Activated CD4-positive, CD25-positive, alpha-beta regulatory T cell (primary cell): ENCODE data around the gene FXYD3.
"Not testable (repeated sequence)": the region's sequence is repeated elsewhere in the genome, so short reads cannot be mapped to it uniquely, and the experiment has no call there.

Experiments
- DNase-seq, 4 experiments: peaks; one replicate each; lab custom pipeline; 2025; lab: John Stamatoyannopoulos, UW

FXYD3 gene

DNA sequence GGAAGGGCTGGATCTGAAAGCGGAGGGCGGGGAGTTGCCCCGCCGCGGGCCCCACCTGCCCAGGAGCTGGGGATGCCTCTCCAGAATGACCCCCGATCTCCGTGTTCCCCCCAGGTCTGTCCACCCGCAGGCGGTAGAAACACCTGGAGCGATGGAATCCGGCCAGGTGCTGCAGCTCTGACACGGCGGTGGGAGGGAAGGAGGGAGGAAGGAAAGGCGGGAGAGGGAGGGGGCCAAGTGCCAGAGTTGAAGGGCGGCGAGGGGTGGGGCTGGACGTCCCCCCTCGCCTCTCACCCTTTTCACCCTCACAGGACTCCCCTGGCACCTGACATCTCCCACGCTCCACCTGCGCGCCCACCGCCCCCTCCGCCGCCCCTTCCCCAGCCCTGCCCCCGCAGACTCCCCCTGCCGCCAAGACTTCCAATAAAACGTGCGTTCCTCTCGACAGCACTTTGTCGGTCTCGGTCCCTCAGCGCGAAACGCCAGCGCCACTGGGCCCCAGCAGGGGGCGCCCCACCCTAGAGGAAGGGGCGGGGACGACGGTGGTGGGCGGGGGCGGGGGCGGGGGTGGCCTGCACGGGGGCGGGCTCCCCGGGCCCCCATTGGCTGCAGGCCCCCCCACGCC, 27.1 kb downstream of the FXYD3 start:
- peak; percentile 63 to 65 (median 64) for DNase-seq

DNA sequence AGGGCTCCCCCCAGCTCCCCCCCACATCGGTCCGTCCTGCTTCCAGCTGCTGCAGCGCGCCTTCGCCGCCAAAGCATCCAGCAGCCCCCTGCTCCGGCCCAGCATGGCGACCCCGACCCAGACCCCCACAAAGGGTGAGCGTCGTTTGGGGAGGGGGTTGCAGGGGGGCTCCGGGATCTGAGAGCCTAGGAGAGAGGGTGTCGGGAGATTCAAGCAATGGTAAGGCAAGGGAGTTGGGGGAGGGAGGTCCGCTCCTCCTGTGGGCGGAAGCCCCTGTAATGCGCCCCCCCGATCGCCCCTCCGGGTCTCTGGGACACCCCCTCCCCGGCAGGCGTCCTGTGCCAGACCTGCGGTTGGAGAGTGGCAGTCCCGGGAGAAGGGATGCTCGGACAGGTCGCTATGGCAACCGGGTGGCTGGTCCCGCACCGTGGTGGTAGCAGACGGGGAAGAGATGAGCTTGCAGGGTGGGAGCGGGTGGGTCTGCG, 27.6 kb downstream of the FXYD3 start, which contains the start of gene FXYD7:
Gene FXYD7 (plus strand): TSS at position 25 of the 485 bp plus-strand sequence. CDS start 79 bp downstream, at position 104.
- DNase-seq, result no peak

- no peak for DNase-seq
Observed at GRCh38 chr19:35143818-35144217, 28.2 kb downstream of the FXYD3 start.

GRCh38 chr19:35144259-35144599, 28.6 kb downstream of the FXYD3 start:
- DNase-seq, result no peak

DNA sequence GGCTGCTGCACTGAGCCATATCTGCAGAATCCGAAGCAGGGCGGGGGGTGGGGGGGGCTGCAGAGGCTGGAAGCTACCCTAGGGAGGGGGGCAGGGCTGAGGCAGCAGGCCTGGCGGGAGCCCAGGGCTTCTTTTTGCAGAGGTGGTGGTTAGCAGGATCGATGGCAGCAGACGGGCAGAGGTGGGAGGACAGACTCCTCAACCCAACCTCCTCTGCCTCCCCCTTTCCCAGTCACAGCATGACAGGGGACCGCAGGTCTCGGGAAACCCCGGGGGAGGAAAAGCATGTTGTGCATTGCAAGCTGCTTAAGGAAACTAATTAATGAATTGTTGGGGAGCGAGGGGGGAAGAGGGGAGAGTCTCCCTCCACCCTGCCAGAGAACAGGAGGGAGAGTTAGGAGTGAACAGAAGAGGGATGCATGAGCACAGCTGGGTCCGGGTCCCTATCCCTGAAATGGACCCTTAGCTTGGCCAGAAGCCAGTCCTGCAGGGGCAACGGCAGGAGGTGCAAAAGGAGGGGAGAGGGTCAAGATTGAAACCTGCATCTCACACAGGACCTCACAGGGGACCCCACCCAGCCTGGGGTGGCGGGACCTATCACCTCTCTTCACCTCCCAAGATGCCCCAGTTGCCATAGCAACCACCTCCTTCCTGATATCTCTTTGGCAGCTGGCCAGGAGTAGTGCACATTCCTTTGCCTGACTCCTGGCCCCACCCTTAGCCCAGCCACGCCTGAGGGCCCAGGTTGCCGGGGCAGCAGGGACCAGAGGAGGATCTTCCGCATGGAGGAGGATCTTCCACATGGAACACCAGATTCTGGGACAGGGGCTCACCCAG, 29.2 kb downstream of the FXYD3 start:
- no peak for DNase-seq

DNA sequence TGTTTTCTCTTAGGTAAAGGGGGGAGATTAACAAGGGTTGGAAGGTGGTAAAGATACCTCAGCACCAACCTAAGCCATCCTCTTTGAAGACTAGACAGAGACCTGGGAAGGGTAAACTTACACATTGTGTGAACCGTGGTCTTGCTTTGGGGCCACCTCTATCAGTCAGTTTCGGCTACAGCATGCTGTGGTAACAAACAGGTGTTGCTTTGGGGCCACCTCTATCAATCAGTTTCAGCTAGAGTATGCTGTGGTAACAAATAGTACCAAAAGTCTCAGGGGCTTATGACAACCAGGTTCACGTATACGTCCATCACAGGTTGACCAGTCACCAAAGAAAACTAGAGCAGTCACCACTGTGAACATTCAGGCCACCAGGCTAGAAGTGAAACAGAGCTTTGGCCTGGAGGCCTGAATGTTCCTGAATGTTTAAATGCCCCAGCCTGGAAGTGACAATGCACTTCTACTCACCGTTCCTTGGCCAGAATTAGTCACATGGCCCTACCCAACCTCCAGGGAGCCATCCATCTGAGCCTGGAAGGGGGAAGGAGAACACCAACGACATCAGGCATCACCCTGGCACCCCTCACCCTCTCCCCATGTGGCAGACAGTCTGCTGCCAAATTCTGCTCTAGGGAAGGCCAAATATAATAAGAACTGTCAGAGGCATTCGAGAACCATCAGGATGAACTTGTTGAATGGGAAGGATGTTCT, 31.3 kb downstream of the FXYD3 start:
- no peak for DNase-seq

DNA sequence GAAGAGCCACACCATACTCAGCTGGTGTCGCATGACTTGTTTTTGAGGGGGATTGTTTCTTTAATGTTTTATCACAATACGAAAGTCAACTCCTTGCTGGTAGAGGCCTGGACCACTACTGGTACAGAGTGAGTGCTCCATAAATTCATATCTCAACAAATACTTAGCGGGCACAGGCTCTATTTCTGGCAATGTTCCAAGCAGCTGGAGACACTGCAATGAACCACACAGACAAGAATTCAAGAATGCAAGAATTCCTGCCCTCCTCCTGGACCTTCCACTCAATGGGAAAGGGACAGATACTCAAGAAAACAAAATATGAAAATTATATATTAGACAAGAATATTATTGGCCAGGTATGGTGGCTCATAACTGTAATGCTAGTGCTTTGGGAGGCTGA, 33.8 kb downstream of the FXYD3 start:
- no peak for DNase-seq

DNA sequence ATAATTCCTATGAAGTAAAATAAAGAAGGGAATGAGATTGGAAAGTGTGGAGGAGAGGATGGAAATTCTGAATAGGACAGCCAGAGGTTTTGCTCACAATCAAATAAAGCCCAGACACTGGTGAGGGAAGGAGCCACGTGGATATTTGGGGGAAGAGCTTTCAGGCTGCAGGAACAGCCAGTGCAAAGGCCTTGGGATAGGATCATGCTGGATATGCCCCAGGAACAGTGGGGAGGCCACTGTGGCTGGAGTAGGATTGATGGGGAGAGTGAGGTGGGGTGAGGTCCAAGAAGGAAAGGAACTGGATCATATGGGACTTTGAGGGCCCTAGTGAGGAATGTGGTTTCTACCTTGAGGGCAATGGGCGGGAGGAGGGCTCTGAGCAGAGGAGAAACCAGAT, 34.8 kb downstream of the FXYD3 start:
- DNase-seq, result no peak

GRCh38 chr19:35151273-35152065, 35.8 kb downstream of the FXYD3 start:
- no peak for DNase-seq

DNA sequence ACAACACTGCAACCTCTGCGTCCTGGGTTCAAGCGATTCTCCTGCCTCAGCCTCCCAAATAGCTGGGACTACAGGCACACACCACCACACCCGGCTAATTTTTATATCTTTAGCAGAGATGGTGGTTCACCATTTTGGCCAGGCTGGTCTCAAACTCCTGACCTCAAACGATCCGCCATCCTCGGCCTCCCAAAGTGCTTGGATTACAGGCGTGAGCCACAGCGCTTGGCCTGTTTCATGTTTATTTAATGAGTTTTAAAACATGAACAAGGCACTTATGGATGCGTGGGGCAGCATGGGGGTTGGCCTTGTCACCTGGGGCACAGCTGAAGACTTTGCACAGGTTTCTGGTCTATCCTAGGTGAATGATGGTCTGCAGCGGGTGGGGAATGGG, 37.5 kb downstream of the FXYD3 start:
- DNase-seq, result not testable (repeated sequence)

GRCh38 chr19:35153701-35154524, 38.3 kb downstream of the FXYD3 start:
- DNase-seq, result peak; percentile 51 to 65 (median 63)

GRCh38 chr19:35154525-35155406, 39.1 kb downstream of the FXYD3 start, which contains the start of gene FXYD5:
Gene FXYD5 (plus strand): TSS chr19:35154735. CDS start chr19:35155551, 816 bp downstream.
- DNase-seq, result peak; percentile 50 to 60 (median 56)

- peak in 1 of 4 experiments; percentile 6 for DNase-seq
Observed at GRCh38 chr19:35155441-35155840, 39.8 kb downstream of the FXYD3 start.

GRCh38 chr19:35155981-35156672, 40.5 kb downstream of the FXYD3 start:
- DNase-seq, result no peak

GRCh38 chr19:35156673-35157014, 41.0 kb downstream of the FXYD3 start:
- DNase-seq, result no peak

GRCh38 chr19:35157431-35157830, 41.8 kb downstream of the FXYD3 start:
- DNase-seq, result no peak

DNA sequence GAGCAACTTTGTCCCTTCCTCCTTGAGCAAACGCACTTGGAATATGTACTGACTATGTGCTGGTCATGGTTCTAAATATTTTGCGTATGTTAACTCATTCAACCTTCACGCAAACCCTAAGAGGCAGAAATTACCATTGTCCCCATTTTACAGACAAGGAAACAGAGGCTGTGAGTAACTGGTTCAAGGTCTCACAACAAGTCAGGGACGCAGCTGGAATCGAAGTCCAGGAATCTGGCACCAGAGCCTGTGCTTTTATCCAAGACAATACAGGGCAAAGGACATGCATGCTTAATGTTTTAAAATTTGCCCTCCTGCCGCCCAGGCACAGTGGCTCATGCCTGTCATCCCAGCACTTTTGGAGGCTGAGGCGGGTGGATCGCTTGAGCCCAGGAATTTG, 44.0 kb downstream of the FXYD3 start:
- no peak for DNase-seq

- DNase-seq, result no peak
Observed at GRCh38 chr19:35160629-35161433, 45.2 kb downstream of the FXYD3 start.

DNA sequence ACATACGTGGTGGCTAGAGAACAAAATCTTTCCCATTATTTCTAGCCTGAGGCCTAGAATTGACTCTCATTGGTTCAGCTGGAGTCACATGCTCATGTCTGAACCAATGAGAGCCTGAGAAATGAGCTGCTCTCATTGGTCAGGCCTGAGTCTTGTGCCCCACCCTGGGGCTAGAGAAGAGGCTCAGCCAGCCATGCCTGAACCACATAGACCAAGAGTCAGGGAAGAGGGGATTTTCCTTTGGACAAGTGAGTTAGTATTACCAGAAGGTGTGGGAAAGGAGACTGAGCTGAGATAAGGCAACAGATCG, 45.8 kb downstream of the FXYD3 start:
- DNase-seq, result no peak
